CD4-positive, alpha-beta T cell treated with Interleukin-6 at 100 ng/mL for 8 hours (primary cell): Measurements from ENCODE around the gene RAB7B.

ENCODE experiments used
- DNase-seq: peaks from one replicate; pipeline ENCODE4 v3.0.0-alpha.2; 2020; ENCODE audit warnings: mixed read lengths, low spot score

The RAB7B gene

DNA sequence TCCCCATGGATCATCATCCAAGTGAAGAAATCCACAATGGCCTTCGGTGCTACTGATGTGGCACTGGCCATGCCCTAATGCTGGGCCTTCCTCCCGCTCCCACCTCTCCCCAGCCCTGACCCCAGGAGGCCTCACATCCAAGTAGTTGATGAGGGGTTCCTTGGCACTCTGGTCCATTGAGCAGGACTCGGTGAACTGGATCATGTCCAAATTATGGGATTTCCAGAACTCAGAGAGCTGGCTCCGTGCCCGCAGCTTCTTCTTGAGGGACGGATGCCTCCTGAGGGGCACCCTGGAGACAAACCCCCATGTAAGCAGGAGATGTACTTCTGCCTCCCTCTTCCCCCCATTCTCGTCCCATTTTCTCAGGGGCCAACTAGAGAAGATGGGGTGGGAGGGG lies 19.6 kb upstream of the RAB7B start:
- DNase-seq = no peak

DNA sequence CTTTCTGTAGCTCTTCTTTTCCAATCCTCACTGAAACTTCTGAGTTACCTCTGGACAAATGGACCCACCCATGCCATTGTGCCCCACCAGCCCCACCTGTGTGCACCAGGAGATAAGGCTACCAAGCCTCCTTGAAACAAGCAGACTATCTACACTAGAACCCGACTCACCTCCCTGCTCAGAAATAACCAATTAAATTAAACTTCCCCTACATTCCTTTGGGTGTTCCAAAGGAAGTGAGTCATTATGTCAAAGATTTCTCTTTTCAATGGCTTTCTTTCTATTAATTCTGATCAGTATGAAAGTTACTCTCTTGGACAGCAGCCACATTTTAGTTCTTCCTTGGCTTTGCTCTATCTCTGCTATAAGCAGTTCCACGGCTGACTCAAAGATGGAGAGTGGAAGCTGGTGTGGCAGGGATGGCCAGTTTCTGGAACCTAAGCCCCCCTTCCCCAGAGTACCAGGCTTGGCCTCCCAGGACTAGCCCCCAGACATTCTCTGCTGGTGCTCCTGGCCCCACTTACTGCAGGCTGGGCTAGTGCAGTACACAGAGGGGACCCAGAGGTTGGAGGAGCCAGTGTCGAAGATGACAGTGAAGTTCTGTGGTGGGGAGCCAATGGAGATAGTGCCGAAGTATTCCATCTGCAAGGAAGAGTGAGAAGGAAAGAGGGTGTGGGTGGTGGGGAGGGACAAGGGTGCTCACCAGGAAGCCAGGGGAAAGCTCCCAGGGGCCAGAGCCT lies 18.6 kb upstream of the RAB7B start:
- DNase-seq = no peak

- DNase-seq = no peak
These were observed 17.9 kb upstream of the RAB7B start for GRCh38 chr1:206021008-206021625.

GRCh38 chr1:206020393-206021007 lies 17.3 kb upstream of the RAB7B start:
- DNase-seq = no peak

- no peak for DNase-seq
These were observed 11.9 kb upstream of the RAB7B start for GRCh38 chr1:206015071-206015470.

DNA sequence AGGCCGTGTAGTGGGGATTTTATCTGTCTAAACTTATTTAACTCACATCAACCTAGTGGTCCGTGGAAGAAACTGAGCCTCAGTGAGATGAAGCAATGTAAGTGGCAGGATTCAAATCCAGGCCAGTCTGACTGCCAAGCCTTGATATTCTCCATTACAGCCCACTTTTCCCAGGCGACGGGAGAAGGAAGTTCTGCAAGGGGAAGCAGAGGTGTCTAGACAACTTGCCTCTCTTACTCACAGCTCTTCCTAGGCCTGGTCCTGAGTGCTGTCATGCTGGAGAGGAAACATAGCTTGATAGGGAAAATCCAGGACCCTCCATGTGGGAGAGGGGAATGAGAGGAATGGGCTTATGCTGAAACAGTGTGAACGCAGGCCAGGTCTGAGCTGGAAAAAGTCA lies 11.4 kb upstream of the RAB7B start:
- no peak for DNase-seq

GRCh38 chr1:206013026-206013795 lies 10.0 kb upstream of the RAB7B start:
- DNase-seq = no peak

DNA sequence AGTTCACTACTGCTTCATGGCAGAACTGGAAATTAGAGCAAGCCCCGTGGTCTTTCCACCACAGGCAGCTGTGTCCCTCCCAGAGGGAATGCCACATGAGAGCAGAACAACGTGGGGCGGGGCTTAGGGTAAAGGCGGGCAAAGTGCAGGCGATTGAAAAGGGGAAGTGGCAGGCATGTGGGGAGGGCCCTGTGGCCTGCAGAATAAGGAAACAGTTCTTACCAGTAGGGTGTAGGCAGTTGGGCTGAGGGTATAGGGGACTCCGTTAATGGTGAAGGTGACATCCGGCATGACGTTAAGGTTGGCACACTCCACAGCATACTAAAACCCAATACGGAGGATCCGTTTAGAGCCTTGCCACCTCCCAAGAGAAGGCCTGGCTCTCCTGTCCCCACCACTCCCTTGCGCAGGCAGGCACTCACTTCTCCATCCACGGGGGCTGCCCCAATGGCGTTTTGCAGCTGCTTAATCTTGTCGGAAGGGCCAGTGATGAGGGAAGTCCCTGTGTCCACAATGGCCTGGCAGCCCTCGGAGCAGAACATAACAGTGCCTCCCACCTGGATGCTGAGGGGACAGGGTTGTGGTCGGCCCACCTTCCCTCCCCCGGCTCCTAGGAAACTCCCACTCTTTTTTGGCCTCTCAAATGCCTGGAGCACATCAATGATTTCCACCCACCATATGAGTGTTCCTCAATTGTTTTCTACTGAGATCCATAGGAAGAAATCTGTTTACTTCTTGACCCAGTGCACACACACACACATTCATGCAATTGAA lies 9.1 kb upstream of the RAB7B start:
- DNase-seq = peak; percentile 40

DNA sequence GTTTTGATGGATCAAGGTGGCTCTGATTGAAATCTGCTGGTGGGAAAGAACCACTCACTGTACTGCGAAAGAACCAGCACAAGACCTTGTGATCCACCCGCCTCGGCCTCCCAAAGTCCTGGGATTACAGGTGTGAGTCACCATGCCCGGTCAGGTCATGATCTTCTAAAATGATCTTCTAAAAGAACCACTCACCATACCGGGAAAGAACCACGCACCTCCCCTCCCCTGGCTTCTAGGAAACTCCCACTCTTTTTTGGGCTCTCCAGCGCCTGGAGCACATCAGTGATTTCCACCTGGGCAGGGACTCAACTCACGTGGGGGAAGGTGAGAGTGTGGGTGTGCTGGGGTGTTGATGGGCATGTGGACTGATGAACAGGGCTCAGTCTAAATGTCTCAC lies 7.9 kb upstream of the RAB7B start:
- DNase-seq = no peak

DNA sequence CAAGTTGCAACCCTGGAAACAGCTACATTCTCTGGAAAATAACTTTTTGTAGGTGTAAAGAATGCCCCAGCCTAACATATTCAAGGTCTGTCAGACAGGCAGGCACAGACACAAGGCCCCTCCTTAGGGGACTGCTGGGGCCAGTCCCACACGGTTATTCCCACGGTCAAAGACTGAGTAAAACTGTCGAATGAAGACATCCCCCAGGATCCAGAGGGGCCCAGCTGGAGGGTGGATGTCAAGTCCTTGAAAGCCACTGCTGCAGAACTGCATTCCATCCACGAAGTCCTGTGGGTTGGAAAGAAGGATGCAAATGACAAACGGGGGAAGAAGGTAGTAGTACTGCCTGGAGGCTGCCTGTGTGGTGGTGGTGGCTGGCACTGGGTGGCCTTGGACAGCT lies 6.9 kb upstream of the RAB7B start:
- DNase-seq = no peak

DNA sequence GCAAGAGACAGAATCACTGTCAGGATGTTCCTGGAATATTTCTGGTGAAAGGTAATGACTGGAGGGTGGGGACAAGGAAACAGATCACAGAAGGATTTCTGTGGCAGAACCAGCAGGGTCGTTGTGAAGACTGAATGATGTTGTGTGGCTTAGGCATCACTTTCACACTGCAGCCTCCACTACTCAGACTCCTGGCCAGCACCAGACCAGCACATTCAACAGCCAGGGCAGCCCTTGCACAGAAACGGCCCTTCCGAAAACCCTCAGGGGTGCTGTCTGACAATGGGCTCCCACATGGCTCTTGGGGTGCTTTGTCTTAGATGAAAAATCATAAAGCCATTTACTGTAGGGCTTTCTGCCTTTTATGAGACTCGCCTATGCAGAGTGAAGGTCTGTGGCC lies 3.8 kb upstream of the RAB7B start:
- no peak for DNase-seq

- DNase-seq = no peak
These were observed 2.6 kb upstream of the RAB7B start for GRCh38 chr1:206005778-206006180.

- no peak for DNase-seq
These were observed 2.0 kb upstream of the RAB7B start for GRCh38 chr1:206005234-206005633.

GRCh38 chr1:206004826-206005225 lies 1.6 kb upstream of the RAB7B start:
- DNase-seq = no peak

GRCh38 chr1:206003854-206004800 lies 932 bp upstream of the RAB7B start:
- no peak for DNase-seq

- no peak for DNase-seq
These were observed 1.0 kb downstream of the RAB7B start for GRCh38 chr1:206002160-206002559.

GRCh38 chr1:206001476-206001888 lies 1.7 kb downstream of the RAB7B start:
- DNase-seq = no peak

- no peak for DNase-seq
These were observed 2.4 kb downstream of the RAB7B start for GRCh38 chr1:206000641-206001339.

- DNase-seq = no peak
These were observed 4.5 kb downstream of the RAB7B start for GRCh38 chr1:205998457-205999241.
